Epithelial cell of esophagus (primary cell): Measurements from ENCODE around the gene PITPNM3.

ENCODE experiments used
- DNase-seq: peaks from one replicate; pipeline ENCODE4 v3.0.0; 2010; ENCODE audit warnings: low read depth
- H3K4me3 ChIP-seq: 2 replicates; pipeline ENCODE4 v1.5.1; 2011; ENCODE audit warnings: mild to moderate bottlenecking, low read length, control low read depth
- TF ChIP-seq, protein P1 (sequence below): IDR thresholded peaks from 2 replicates; pipeline ENCODE4 v1.5.1; 2011; ENCODE audit warnings: low read depth, mild to moderate bottlenecking, low read length, control low read depth, inconsistent platforms; ENCODE audit not compliant: insufficient read depth; ENCODE audit errors: missing control alignments

The PITPNM3 gene

DNA sequence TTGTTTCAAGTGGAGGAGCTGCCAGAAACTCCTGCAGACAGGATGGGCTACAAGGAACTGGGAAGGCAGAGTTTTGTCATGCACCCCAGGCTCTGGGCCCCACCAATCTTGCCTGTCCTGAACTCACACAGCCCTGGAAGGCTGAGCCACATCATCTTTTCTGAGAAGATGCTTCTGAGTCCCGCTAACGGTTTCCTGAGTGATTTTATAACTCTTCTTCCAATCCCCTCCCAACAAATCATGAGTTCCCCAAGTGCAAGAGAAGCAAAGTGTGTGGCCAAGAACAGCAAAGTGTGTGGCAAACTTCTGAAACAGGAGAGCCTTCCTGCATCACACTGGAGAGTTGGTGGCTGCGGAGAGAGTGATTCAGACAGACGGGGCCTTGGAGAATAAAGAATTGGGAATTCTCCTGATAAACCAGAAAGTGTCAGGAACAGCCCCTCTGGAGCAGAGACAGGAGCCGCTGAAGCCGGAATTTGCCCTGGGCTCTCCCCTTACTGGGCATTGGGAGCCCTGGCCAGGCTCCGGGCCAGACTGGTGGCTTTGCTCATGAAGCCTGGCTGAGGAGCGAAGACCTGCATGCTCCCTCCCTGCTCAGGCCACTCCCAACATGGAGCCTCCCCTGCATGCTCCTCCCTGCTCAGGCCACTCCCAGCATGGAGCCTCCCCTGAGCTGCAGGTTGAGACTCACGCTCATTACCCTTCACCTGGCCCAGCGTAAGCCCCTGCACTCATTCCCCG lies 47.2 kb downstream of the PITPNM3 start:
- TF ChIP-seq, protein P1, sequence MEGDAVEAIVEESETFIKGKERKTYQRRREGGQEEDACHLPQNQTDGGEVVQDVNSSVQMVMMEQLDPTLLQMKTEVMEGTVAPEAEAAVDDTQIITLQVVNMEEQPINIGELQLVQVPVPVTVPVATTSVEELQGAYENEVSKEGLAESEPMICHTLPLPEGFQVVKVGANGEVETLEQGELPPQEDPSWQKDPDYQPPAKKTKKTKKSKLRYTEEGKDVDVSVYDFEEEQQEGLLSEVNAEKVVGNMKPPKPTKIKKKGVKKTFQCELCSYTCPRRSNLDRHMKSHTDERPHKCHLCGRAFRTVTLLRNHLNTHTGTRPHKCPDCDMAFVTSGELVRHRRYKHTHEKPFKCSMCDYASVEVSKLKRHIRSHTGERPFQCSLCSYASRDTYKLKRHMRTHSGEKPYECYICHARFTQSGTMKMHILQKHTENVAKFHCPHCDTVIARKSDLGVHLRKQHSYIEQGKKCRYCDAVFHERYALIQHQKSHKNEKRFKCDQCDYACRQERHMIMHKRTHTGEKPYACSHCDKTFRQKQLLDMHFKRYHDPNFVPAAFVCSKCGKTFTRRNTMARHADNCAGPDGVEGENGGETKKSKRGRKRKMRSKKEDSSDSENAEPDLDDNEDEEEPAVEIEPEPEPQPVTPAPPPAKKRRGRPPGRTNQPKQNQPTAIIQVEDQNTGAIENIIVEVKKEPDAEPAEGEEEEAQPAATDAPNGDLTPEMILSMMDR, result no peak
- no peak overlapping the region for H3K4me3 ChIP-seq
- DNase-seq, result no peak

DNA sequence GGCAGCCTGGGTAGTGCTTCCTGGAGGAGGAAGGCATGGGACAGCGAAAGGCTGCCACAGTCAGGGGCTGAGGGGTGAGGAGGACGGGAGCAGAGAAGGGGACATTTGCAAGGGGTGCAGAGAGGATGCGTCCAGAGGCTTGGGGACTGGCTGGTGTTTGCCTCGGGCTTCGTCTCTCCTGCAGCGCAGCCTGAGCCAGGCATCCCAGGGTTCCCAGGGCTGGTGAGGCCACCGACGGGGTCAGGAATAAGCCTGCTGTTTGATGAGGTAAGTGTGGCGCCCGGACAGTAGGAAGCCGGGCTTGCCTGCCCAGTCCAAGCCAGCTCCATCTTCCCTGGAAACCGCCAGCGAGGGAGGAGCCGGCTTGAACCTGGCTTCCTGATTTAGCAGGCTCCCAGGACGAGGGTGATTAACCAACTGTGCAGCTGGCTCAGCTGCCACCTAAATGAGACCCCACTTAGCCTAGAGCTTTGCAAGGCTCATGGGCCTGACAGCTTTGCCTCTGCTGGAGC lies 47.8 kb downstream of the PITPNM3 start:
- H3K4me3 ChIP-seq, result no peak overlapping the region
- TF ChIP-seq, protein P1, result no peak

DNA sequence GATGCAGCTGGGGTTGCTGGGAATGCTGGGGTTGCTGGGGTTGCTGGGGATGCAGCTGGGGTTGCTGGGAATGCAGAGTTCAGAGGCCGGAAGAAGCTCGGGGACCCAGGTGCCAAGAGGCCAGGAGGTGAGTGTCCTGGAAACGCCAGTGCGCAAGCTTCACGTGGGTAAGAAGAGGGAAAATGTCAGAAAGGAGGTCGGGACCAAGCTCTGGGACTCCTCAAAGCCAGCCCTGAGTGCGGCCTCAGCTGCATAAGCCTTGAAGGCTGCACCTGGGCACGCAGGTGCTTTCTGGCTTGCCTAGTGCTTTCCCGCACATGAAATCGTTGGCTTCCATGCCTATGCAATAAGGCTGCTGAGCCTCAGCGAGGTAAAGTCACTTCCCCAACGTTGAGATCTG lies 48.3 kb downstream of the PITPNM3 start:
- no peak overlapping the region for H3K4me3 ChIP-seq
- TF ChIP-seq, protein P1, result no peak

More for the DNA sequence above, 47.8 kb downstream of the PITPNM3 start:
- DNase-seq, result no peak

DNA sequence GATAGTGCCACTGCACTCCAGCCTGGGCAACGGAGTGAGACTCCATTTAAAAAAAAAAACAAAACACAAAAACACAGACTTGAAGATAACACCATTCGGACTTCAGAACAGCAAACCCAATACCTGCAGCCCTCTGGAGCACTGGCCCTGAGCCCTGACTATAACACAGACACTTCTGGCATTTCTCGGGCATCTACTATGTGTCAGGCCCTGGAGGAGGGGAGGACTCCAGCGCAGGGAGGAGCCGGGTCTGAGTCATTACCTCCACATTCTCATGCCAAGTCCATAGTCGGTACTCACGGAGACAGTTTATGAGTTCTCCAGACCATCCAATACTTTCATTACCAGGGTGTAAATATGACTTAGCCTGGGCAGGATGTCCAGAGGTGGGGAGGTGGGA lies 48.8 kb downstream of the PITPNM3 start:
- TF ChIP-seq, protein P1, result no peak
- no peak overlapping the region for H3K4me3 ChIP-seq
- peak; percentile 96 for DNase-seq

More for the DNA sequence above, 48.3 kb downstream of the PITPNM3 start:
- no peak for DNase-seq

DNA sequence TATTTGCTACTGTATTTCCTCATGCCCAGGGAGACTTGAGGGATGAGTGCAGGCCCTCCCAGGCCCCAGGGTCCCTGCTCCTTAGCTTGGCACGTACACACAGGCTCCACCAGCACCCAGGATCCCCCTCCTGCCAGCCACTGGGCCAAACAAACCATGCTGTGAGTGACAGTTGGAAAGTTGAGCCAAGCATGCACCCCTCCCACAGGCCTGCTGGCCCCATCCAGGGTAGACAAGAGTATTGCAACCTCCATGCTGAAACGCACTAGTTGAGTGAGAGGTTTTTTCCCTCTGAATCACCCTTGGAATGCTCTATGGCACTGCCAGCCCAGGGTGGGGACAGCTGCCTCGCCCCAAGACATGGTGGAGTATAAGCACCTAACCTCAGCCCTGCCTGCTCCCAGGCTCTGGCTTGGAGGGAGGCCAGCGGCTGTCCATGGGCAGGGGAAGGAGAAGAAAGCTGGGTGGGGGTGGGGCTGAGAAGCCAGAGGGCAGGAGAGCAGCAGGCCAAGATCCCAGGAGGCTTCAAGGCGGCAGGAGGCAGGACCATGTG lies 49.6 kb downstream of the PITPNM3 start:
- H3K4me3 ChIP-seq, result no peak overlapping the region
- TF ChIP-seq, protein P1, result peak; percentile 24
- DNase-seq, result peak; percentile 92

DNA sequence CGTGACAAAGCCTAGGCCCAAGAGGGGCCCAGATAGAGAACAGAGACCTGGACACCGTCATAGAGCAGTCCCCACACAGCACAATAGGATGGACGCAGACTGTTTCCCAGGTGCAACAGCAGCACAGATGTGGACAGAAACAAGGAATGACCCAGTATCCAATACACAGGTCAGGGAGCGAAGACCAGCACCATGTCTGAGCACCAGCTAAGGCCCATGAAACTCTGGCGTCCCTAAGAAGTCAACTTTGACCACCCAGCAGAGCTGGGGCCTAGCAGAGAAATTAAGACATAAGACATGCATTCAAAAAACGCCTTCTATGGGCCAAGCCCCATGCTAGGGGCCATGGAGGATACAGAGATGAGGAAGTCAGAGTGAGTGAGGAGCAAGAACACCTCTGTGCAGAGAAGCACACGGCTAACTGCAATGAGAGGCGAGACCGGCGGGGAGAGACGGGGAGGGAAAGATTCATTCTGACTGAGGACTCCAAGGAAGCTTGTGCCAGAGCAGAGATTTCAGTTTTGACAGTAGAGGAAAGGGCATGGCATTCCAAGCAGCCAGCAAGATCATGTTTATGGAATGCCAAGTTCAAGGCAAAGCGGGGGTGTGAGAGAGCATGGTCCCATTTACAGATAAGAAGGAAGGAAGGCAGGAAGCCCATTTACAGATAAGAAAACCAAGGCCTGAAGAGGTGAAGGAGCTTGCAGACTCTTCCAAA lies 50.8 kb downstream of the PITPNM3 start:
- no peak overlapping the region for H3K4me3 ChIP-seq
- TF ChIP-seq, protein P1, result no peak
- DNase-seq, result peak; percentile 34
